ENCODE data around the gene PAH. TPM values are rescaled to one million over a fixed set of nuclear protein-coding genes. Genes with fewer than 3 reads are reported as not detected.

Gene PAH
- total and polyA plus RNA-seq, 11 donors: 0.03 to 0.23 TPM; not detected in 9

GRCh38 chr12:102851246-102851645 lies 65.8 kb downstream of the PAH start:
- ATAC-seq (no peak), DNase-seq (no peak)
- H3K27me3 ChIP-seq: no peaks in the 10 kb centered on the region
- H3K36me3 ChIP-seq: no peaks in the 10 kb centered on the region
- no peak for TF ChIP-seq POLR2A (IDR thresholded peaks at IDR 0.05)
- TF ChIP-seq, protein P1, sequence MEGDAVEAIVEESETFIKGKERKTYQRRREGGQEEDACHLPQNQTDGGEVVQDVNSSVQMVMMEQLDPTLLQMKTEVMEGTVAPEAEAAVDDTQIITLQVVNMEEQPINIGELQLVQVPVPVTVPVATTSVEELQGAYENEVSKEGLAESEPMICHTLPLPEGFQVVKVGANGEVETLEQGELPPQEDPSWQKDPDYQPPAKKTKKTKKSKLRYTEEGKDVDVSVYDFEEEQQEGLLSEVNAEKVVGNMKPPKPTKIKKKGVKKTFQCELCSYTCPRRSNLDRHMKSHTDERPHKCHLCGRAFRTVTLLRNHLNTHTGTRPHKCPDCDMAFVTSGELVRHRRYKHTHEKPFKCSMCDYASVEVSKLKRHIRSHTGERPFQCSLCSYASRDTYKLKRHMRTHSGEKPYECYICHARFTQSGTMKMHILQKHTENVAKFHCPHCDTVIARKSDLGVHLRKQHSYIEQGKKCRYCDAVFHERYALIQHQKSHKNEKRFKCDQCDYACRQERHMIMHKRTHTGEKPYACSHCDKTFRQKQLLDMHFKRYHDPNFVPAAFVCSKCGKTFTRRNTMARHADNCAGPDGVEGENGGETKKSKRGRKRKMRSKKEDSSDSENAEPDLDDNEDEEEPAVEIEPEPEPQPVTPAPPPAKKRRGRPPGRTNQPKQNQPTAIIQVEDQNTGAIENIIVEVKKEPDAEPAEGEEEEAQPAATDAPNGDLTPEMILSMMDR (IDR thresholded peaks at IDR 0.05): no peak
- H3K9me3 ChIP-seq: no peaks in the 10 kb centered on the region
- WGBS, 4 donors: 78 to 92% (median 82%) methylated on average over 2 of the region's 2 CpGs
- H3K4me3 ChIP-seq: no peak overlapping the region
- intact Hi-C loops (cut with DNase I): no loop called here
- no peaks in the 10 kb centered on the region for H3K4me1 ChIP-seq
- H3K27ac ChIP-seq: no peak overlapping the region

DNA sequence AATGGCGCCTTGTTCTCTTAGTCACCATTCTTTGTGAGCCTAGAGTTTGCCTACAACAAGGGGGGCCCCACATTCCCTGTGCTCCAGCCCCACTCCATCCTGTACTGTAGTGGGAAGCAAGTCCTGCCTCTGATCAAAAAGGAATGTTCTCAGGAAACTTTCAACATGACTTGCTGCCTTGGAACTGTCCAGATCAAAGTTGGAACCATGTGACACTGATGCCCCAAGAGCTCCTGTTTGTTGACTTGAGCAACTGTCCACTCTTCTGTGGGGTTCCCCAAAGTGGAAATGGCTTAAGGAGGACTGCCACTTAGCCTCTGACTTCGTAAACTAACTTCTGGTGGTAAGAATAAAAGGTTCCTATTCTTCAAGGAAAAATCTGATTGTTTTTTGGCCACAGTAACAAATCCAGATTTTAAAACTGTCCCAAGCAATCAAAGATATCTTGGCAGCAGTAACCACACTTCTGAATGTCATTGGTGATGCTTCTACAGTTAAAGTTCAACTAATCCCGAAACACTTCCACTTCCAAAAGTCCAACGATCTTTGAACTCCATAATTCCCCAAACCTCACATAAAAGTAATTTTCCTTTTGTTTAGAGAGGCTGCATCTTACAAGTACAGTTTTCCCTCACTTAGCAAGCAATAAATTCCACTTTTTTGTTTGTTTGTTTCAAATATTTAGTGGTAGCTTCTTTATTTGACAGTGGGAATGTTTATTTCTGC lies 67.2 kb downstream of the PAH start:
- Histone ChIP-seq H3K4me3 (no peak overlapping the region), H3K4me1 (no peaks in the 10 kb centered on the region), H3K27me3 (peaks cover 0 to 3% (median 0%) of the 10 kb centered on the region in 9 donors), H3K36me3 (no peaks in the 10 kb centered on the region), H3K9me3 (no peaks in the 10 kb centered on the region), H3K27ac (no peak overlapping the region)
- ATAC-seq (no peak), DNase-seq (no peak)
- TF ChIP-seq POLR2A (IDR thresholded peaks at IDR 0.05): no peak
- TF ChIP-seq, protein P1 (IDR thresholded peaks at IDR 0.05): no peak
- intact Hi-C loops (cut with DNase I): no loop called here
- 71 to 79% (median 75%) methylated on average over 4 of the region's 4 CpGs for WGBS, 4 donors

GRCh38 chr12:102848832-102849231 lies 68.2 kb downstream of the PAH start:
- Histone ChIP-seq H3K27ac (no peak overlapping the region), H3K4me3 (no peak overlapping the region), H3K4me1 (no peaks in the 10 kb centered on the region), H3K36me3 (no peaks in the 10 kb centered on the region), H3K9me3 (no peaks in the 10 kb centered on the region), H3K27me3 (peaks cover 0 to 3% (median 0%) of the 10 kb centered on the region in 9 donors)
- ATAC-seq (no peak), DNase-seq (no peak)
- intact Hi-C loops (cut with DNase I): no loop called here
- TF ChIP-seq POLR2A (IDR thresholded peaks at IDR 0.05): no peak
- TF ChIP-seq, protein P1 (IDR thresholded peaks at IDR 0.05): no peak
- WGBS, 4 donors: 84 to 90% (median 88%) methylated on average over 3 of the region's 3 CpGs

- H3K27ac ChIP-seq: no peak overlapping the region
- no peak for TF ChIP-seq POLR2A (IDR thresholded peaks at IDR 0.05)
- TF ChIP-seq, protein P1 (IDR thresholded peaks at IDR 0.05): no peak
- H3K27me3 ChIP-seq: peaks cover 0 to 3% (median 0%) of the 10 kb centered on the region in 9 donors
- H3K36me3 ChIP-seq: no peaks in the 10 kb centered on the region
- no peaks in the 10 kb centered on the region for H3K9me3 ChIP-seq
- no peak overlapping the region for H3K4me3 ChIP-seq
- no peak for DNase-seq
- 26 to 33% (median 31%) methylated on average over 2 of the region's 2 CpGs for WGBS, 4 donors
- ATAC-seq: no peak
- intact Hi-C loops (cut with DNase I): no loop called here
- no peaks in the 10 kb centered on the region for H3K4me1 ChIP-seq
These were observed 69.9 kb downstream of the PAH start for GRCh38 chr12:102847131-102847530.
